ENCODE measurements around the gene ORAI2.

- TF ChIP-seq CTCF (conservative IDR thresholded peaks at IDR 0.05; ENCODE audit: low read length): 0 out of 2 replicates have a peak, but pooled peaks have one; percentile 28
- no peak for TF ChIP-seq EZH2phosphoT487 (IDR thresholded peaks at IDR 0.05; ENCODE audit: borderline replicate concordance, low read depth, low read length)
Measured at GRCh38 chr7:102433219-102434038, at the start of gene ORAI2.

Measured in OCI-LY7 (cell line).